NCI-H446 (cell line): Measurements from ENCODE around the gene USP6NL.

ENCODE experiments used
- DNase-seq, 2 experiments: peaks; one replicate each; lab custom pipeline; 2025; lab: John Stamatoyannopoulos, UW

Gene USP6NL

DNA sequence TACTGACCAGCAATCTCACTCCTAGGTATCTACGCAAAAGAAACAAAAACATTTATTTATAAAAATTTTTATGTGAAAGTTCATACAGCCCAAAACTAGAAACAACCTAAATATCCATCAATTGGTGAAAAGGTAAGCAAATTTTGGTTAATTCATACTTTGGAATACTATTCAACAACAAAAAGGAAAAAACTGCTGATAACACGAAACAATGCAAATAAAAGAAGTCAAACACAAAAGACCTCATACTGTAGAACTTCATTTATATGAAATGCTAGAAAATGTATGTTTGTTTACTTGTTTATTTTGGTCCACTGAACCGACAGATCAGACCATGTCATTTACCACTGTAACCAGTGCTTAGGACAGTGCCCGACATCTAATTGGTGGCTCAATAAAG, 60.3 kb downstream of the USP6NL start:
- DNase-seq, result no peak

GRCh38 chr10:11548768-11549099, 62.7 kb downstream of the USP6NL start:
- no peak for DNase-seq

GRCh38 chr10:11548065-11548767, 63.2 kb downstream of the USP6NL start:
- DNase-seq, result no peak

DNA sequence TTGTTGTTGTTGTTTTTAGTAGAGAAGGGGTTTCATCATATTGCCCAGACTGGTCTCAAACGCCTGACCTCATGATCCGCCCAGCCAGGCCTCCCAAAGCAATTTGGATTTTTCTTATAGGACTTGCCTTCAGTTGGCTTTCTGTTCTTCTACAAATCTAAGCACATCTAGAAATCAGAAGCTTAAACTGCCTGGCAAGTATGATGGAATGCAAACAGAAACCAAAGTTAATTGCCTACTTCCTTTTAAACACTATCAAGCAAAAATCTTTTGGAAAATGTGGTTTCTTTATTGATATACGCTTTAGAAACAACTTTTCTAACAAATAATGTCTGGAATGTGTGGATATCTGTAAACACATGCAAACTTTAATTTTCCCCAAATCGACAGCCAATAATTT, 64.9 kb downstream of the USP6NL start:
- DNase-seq, result no peak

GRCh38 chr10:11541296-11541695, 70.2 kb downstream of the USP6NL start:
- DNase-seq, result no peak

- DNase-seq, result no peak
Measured at GRCh38 chr10:11539191-11539868, 72.1 kb downstream of the USP6NL start.

- DNase-seq, result no peak
Measured at GRCh38 chr10:11538834-11539190, 72.6 kb downstream of the USP6NL start.

- no peak for DNase-seq
Measured at GRCh38 chr10:11536228-11536627, 75.2 kb downstream of the USP6NL start.

DNA sequence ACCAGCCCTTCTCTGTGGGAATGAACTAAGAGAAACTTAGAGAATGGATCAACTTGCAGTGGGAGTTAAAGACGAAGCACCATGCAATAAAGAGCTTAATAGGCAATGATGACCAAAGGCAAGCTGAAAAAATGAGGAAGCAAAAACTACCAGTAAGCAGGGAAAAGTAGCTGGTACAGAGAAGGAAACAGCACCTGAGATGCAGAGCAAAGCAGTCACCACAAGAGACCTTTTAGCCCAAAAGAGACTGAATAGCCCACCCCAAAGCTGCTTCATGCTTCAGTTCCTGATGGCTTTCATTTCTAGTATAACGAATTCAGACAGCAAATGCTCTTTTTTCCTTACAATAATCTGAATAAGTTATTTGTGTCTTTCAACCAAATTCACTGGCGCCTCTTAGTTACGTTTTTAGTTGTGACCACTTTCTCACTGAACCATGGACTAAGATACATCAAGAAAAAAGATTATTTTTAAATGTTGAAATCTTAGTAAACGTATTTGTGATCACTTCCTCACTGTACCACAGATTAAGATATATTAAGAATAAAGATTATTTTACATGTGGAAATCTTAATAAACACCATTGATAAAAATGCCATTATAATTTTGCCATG, 76.0 kb downstream of the USP6NL start:
- no peak for DNase-seq

DNA sequence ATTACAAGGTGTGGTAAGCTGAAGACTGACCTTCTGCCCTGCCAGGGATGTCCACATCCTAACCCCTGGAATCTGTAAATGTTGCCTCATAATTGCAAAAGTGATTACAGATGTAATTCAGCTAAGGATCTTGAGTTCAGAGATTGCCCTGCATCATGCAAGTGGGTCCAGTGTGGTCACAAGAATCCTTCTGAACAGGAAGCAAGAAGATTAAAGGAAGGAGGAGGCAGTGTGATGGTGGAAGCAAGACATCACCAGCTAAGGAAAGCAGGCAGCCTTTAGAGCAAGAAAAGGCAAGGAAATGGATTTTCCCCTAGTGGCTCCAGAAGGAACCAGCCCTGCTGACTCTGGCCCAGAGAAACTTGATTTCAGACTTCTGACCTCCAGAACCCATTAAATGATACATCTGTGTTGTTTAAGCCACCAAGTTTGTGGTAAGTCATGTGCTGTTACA, 78.1 kb downstream of the USP6NL start:
- DNase-seq, result no peak

GRCh38 chr10:11532306-11532705, 79.1 kb downstream of the USP6NL start:
- no peak for DNase-seq

DNA sequence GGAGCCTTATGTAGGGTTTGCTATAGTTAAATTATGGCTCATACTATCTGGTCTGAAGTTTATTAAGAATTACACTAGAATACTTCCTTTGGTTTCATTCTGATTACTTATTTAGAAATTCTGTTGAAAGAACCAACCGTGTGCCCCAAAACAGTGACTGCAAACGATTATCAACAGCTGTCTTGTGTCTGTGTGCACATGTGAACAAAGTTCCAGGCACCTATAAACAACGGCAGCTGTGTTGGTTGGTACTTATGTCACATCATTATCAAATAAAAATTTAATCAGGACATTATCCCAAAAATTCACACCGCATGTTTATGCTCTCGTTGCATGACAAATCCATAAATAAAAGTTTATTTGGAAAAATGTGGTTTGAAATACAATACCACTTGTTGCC, 80.6 kb downstream of the USP6NL start:
- no peak for DNase-seq

- no peak for DNase-seq
Measured at GRCh38 chr10:11529276-11529903, 82.1 kb downstream of the USP6NL start.

GRCh38 chr10:11528286-11528685, 83.2 kb downstream of the USP6NL start:
- no peak for DNase-seq

DNA sequence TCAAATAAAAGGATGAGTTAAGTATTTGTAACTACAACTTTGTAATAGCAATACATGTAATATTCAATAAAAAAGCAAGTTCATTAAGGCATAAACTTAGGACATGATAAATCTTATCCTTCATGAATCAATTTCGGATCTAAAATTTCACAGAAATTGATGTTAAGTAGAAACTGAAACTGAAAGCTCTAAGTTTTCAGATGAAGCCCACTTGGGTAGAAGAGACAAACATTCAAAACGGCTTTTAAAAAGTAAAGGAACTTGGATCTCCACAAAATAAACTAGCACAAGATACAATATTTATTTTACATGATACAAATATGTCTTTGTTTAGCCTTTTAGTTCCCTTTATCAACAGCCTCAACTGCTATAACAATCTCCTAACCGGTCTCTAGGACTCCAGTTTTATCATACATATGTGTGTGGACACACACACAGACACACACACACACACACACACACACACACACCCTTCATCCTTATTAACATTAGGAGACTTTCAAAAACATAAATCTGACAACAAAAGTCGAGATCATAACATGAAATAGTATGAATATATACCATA, 83.7 kb downstream of the USP6NL start:
- no peak for DNase-seq

GRCh38 chr10:11527068-11527467, 84.4 kb downstream of the USP6NL start:
- DNase-seq, result no peak

GRCh38 chr10:11525503-11525902, 85.9 kb downstream of the USP6NL start:
- DNase-seq, result no peak

GRCh38 chr10:11522821-11523245, 88.6 kb downstream of the USP6NL start:
- no peak for DNase-seq

GRCh38 chr10:11521860-11522259, 89.6 kb downstream of the USP6NL start:
- no peak for DNase-seq

DNA sequence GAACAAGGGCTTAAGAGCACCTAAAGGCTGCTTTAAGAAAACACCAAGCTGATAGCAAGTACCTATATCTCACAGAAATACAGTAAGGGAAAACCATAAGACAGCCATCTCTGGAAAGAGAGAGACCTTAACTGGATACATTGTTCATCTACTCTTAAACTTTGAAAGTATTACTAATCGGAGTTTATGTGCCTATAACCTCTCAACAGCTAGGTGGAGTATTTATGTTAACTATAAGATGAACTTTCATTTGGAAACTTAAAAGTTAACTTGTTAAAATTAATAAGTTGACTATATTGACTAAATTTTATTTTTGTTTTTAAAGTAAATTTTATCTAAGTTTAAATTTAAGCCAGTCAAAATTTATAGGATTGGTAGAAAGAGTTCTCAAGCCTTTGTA, 90.6 kb downstream of the USP6NL start:
- DNase-seq, result no peak

DNA sequence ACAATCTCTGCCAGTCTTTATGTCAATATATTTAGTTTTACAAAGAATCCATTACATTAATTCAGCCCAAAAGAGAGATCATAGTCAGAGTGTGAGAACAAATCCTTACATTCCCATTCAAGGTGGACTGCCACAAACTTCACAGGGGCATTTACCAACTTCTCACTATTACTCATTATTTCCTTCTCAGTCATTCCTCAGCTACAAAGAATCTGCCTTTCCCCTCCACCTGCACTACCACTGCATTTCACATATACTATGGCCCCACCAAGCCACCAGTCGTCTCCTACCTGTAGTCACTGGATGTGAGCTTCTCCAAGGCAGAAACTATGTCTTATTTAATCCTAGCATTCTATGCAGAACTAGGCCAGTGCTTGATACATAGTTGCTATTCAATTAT, 94.3 kb downstream of the USP6NL start:
- DNase-seq, result no peak

DNA sequence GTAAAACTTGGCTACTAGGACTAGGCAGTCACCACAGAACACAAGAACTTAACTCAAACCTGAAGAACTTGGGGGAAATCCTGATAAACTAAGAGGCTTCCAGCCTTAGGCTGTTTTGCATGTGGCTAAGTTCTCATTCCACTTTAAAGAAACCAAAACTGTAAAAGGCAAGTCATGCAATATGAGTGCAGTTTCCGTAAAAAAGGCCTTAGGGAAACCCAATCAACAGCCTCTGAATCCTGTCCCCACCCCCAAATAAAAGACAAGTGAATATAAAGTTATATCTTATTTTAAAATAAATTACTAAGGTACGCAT, 95.1 kb downstream of the USP6NL start:
- no peak for DNase-seq
